GM19452 (cell line): ENCODE measurements around the gene PXDN.

ENCODE experiments used
- ATAC-seq: cut with Tn5 transposase; IDR thresholded peaks from one replicate; pipeline ENCODE4 v1.9.1; 2021; ENCODE audit not compliant: unreplicated experiment

The PXDN gene

DNA sequence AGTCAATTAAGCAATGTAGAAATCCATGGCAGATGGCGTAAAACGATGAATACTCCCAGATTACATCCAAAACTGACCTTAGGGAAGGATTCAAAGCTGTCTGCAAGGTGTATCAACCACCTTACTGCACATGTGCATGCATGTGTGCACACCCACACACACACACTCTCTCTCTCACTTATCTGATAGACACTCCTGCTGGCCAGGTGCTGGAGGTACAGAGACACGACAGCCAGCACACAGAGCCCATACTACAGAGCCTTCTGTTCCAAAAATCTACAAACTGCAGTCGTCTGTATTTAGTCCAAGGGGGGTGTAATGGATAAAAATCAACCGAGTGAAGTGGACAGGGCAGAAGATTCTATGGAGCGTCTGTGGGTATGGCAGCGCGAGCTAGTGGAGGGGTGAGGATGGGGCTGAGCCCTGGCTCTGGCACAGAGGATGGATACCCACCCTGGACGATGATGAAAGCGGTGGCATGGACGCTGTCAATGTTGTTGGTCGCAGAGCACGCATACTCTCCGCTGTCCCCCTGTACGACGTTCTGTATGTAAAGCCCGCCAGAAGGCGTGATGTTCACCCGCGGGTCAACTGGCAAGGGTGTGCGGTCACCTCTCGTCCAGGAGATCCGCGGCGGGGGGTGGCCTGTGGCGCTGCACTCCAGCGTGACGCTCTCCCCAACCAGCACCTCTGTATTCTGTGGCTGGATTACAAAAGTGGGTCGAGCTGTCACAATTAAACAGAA lies 78.4 kb downstream of the PXDN start:
- ATAC-seq: no peak

DNA sequence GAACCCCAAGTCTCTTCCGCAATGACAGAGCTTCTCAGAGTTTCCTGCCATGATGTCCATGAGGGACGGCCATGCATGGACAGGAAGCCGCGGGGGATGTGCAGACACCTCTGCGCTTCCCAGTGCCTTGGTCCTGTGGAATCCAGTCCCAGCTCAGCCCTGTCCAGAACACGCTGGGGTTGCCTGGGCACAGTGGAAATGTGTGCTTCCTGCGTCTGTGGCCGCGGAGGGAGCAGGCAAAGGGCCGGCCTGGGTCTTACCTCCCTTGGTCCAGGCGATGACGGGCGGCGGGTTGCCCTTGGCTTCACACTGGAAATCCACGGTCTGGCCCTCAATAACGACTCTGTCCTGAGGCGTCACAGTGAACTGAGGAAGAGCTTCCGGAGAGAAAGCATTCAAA lies 79.6 kb downstream of the PXDN start:
- no peak for ATAC-seq

DNA sequence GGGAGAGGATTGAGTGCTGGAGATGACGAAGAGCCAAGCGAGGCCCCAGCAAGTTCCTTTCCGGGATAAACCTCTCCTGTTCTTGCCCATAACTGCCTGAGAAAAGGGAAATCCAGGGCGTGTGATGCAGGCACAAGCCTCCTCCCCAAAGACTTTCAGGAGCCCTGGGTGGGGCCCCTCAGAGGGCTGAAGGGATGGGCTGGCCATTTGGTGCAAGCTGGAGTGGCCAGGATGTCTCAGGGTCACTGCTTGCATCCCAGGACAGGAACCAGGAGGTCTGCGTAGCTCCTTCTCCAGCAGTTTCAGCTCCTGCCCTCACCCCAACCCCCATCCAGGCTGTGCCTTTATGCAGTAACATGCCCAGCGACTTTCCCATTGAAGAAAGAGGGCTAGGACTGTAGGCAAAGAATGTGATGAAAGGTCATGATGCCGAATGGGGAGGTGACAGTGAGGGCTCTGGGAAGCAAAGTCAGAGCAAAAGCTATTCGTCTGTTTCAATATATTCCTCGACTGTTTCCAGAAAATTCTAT lies 80.2 kb downstream of the PXDN start:
- no peak for ATAC-seq

DNA sequence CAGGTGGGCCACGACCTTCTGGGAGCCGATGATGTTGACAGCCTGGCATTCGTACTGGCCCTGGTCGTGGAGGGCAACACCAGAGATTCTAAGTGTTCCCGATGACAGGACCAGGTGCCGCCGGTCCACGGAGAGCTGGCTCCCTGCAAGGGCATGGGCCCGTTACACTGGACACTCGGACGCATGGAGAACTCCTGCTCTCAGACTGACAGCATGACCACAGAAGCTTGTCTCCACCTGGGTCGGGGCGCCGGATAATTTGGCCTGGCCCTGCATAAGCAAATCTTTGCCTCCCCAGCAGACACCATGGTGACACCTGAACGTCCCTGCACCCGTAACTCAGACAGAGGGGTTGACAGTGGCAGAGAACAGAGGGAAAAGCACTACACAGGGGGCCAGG lies 80.7 kb downstream of the PXDN start:
- no peak for ATAC-seq

DNA sequence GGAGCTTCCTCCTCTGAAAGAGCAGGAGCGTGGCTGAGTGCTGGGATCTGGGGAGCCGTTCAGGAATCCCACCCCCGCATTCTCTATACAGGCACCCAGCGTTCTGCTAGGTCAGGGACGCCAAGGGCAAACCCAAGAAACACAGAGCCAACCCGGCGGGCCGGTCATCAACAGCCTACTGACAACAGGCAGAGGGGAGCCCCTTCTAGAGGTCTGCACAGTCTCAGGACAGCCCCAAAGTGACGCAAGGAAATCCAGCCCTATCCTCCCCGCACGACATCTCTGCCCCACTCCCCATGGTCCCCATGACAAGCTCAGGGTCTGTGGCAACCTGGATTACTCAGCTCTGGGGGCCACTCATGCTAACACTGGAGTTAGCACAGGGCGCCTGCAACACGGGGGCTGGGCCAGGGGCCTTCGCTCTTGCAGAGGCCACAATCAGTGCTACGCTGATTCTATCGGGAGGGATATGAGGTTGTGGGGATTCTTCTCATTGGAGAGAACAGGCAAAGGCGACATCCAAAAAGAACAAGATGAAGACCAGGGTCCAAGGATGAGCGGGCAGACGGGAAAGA lies 81.6 kb downstream of the PXDN start:
- no peak for ATAC-seq

DNA sequence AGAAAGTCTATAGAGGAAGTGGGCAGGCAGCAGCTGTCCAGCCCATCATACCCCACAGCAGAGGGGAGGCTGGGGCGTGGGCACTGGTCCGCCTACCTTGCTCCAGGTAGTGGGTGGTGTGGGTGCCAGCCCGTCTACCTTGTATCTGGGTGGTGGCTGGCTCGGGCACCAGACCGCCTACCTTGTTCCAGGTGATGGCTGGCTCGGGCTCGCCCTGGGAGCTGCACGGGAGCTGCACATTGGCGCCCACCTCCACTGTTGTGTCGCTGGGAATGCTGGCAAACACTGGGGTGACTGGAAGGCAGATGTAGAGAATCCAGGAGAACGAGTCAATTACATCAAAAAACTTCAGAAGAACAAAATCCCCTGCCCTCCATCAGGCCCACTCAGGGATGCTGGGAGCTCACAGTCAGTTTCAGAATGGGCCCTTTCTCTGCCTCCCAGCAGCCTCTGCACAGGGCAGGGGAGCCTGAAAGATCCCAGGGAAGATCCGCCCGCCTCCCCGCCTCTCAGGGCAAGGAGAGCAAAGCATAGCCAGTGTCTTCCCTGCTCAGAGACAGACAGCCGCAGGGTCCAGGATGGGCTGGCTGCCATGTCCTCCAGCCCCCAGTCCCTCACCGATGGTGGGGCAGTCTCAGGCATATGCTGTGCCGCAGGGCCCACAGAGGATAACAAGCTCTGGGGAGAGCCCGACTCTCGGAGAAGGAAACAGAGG lies 82.3 kb downstream of the PXDN start:
- no peak for ATAC-seq

DNA sequence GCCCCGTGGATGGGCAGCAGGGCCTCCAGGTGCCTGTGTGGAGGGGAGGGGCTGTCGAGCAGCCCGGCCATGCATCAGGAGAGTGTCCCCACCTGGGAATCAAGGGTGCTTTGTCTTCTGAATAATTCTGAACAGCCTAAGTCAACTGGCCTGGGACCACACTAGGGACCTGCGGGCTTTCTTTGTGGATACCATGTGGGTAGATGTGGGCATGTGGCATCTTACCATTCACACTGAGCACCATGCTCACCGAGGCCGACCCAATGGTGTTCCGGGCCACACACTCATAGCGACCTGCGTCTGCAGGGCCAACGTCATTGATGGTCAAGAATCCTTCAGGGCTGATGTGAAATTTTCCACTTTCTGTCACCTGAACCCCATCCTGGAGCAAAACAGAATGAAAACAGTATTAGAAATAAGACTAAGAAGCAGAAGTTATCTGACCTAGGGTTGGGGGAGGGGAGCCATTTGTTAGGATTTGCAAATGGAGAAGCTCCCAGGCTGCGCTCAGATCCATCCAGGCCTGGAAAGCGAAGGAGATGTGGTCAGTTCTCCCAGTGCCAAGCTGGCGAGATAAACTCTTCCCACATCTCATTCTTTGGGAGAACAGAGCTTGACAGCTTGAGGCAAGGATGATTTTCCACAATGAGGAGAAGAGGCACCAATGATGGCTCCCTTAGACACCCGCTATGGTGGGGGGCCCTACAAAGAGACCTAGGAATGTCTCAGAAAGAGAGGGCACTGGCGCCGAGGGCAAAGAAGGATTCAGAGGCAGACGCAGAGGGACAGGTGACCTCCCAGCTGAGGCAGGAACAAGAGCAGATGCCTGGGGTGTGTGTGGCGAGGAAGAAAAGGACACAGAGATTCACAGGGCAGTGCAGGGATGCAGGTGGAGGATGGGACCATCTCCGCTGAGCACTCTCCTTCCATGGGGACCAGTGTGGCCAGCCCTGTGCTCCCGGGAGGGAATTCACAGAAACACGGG lies 83.4 kb downstream of the PXDN start:
- ATAC-seq: no peak

DNA sequence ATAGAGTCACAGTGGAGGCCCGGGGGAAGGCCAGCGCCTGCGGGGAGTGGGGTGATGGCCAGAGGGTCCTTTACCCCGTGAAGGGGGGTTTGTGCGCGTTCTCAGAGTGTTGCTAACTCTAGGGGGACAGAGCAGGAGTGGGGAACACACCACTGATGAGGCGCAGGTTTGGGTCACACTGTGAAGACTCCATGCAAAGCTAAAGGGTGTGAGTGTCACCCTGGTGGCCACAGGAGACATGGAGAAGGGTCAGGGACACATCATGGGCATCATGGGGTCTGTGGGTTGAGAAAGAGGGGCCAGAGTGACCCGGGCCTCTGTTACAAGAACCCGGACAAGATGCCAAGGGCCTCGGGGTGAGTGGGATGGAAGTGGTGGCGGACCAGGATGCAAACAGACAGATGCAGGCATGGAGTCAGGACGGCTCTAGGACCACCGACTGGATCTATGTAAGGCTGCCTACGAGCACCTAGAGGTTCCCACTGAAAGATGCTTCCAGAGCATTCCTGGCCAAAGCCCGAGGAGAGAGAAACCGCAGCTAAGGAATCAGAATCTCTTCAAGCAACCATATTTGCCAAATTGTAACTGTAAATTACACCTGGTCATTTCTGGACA lies 84.3 kb downstream of the PXDN start:
- ATAC-seq: no peak

DNA sequence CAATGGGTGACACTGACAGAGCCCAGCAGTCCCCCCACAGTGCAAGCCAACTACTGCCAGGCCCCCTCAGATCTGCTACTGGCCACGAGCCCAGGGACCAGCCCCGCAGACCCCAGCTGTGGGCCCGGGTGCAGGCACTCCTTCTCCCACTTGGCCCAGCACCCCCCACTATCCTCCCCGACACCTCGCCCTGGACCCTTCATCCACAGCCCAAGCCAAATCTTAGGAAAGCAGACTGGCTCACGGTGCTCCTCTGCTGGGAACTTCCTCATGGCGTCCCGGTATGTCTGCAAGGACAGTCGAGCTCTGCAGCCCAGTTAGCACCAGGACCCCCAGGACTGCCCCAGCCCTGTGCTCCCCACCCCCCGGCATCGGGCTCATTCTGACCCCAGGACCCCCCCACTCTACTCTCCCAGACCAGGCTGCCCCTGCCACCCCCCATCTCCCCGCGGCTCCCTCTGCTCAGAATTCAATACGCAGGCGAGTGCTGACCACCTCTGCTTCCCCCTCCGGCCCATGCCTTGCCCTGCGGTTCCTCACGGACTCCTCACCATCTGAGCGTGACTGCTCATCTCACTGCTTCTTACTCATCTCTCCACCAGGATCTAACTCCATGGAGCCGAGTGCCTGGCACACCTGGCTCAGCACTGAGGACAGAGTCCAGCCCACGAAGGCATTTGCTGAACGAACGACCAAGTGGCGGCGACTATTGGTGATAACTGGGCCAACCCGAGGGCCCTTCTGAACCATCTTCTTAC lies 85.7 kb downstream of the PXDN start:
- no peak for ATAC-seq

DNA sequence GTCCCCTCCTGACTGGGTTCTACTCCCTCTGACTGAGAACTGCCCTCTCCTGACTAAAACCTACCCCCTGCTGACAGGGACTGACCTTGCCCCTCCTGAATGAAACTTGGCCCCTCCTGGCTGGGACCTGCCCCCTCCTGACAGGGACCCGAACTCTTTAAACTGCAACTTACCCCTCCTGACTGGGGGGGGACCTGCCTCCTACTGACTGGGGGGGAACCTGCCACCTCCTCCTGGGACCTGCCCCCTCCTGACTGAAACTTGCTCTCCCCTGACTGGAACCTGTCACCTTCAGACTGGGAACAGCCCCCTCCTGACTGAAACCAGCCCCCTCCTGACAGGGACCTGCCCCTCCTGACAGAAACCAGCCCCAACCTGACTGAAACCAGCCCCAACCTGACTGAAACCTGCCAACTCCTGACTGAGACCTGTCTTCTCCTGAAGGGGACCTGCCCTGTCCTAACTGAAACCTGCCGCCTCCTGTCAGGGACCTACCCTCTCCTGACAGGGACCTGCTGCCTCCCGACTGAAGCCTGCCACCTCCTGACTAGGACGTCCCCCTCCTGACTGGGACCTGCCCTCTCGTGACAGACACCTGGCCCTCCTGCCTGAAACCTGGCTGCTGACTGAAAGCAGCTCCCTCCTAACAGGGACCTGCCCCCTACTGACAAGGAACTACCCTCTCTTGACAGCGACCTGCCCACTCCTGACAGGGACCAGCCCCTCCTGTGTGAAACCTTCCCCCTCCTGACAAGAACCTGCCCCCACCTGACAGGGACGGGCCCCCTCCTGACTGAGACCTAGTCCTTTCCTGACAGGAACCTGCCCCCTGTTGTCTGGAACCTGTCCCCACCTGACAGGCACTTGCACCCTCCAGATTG lies 87.1 kb downstream of the PXDN start:
- ATAC-seq: no peak

DNA sequence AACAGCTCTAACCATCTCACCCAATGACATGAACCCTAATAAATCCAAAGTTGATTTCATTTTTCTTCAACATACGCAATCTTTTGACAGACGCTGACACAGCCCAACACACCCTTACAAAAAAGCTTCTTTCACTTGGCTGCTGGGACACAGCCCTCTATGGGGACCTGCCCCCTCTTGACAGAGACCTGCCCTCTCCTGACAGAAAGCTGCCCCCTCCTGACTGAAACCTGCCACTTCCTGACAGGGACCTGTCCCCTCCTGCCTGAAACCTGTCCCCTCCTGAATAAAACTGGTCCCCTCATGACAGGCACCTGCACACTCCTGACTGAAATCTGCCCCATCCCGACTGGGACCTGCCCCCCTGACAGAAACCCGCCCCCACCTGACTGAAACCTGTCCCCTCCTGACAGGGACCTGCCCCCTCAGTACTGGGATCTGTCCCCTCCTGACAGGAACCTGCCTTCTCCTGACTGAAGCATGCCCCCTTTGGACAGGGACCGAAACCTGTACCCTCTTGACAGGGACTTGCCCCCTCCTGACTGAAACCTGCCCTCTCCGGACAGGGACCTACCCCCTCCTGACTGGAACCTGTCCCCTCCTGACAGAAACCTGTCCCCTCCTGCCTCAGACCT lies 87.9 kb downstream of the PXDN start:
- no peak for ATAC-seq

DNA sequence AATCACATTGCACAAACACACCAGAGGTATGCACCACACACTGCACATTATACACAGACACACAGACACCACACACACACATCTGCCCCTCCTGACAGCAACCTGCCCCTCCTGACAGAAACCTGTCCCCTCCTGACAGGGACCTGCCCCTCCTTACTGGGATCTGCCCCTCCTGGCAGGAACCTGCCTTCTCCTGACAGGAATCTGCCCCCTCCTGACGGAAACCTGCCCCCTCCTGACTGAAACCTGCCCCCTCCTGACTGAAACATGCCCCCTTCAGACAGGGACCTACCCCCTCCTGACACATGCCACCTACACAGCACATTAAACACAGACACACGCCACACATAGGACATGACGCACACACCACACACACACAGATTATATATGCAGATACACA lies 88.9 kb downstream of the PXDN start:
- ATAC-seq: no peak

DNA sequence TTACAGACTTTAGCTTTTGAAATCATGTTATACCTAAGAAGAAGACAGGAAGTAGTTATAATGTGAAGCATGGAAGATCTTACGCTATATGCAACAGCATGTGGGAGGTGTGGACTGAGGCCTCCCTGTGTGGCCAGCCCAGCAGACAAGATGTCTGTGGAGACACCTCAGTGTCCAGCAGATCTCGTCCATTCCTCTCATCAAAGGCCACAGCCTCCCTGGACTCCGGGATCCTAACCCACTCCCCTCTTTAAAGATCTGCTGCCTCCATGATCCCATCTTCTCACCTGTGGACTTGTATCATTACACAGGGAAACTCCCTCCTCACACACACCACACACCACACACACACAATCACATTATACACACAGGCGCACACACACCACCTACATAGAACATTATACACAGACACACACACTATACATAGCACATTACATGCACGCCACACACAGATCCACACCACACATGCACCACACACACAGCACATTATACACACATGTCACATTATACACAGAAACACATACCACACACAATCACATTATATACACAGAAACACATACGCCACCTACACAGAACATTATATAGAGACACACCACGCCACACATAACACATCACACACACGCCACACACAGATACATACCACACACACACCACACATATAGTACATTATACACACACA lies 89.5 kb downstream of the PXDN start:
- no peak for ATAC-seq

DNA sequence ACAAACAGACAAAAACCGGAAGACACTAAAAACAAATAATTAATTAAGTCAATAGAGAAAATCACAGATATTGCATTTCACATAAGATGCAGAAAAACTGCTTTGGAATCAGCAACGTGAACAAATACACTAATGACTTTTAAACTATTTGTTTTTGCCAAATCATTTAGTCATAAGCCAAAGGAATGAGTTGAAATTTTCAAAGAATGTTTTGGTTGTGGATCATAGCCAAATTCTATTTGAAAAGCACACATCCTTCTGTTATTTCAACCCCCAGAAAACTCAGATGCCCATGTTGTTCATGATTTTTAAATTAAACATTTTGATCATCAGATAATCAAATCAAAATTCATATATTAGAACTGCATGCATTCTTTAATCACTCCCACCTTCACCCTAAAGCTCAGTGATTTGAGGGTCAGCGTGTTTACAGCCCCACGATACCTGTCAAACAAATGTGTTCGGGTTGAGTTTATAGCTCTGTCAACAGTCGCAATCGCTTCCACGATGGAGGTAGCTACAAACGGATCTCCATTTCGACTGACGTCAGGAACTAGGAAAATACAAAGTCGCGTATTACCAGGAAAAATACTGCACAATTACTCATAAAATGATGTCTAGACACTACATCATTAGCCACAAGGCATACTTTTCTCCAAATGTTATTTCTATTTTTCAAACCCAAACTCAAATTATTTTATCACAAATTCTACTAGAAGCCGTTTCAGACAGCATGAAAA lies 90.2 kb downstream of the PXDN start:
- ATAC-seq: no peak

DNA sequence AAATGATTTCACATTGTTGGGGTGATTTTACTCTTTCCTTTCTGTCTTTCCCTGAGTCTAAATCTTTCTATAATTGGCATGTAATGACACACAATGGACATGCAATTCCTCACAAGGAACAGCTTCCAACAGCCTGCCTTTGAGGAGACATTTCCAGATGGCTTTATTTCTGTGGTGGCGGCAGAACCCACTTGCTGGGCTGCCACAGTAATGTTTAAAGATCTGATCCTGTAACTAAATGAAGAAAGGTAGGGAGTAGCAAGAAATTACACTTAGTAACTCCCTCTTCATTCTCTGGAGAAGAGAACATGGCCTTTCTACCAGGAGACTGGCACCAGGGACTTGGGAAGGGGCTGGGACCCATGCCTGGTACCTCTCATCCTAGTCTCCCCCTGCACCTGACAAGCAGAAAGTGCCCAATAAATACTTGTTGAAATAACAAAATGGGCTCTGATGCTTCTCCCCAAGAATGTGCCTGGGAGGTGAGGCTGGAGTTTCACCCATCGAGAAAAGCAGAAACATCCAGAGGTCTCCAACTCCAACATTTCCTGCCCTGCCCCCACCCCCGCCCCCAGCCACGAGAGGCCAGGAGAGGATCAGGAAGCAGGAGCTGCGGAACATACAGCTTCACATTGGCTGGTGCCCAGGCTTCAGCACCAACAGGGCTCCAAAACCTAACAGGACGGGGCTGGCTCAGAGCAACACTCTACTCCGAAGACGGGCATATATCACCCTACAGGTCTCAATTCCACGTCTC lies 92.1 kb downstream of the PXDN start:
- no peak for ATAC-seq
